Panc1 (cell line): ENCODE data around the gene RAD1. TPM values are rescaled to one million over a fixed set of nuclear protein-coding genes. Genes with fewer than 3 reads are reported as not detected.
"Not testable (repeated sequence)": the region's sequence is repeated elsewhere in the genome, so short reads cannot be mapped to it uniquely, and the experiment has no call there.

ENCODE experiments used
- ATAC-seq: fragments of 200-7000 bp; cut with Tn5 transposase; 2 replicates; pipeline ENCODE4 v1.9.1; 2020; ENCODE audit warnings: mild to moderate bottlenecking, moderate library complexity
- BruUV-seq: library from RNA; stranded (reverse); fragments of 400-500 nt; replicated peaks from 2 replicates; lab custom pipeline; 2021; lab: Mats Ljungman, UMichigan
- CTCF ChIA-PET: fragments of 300-600 bp; sonication (Branson Sonifier 250); formaldehyde crosslinking; loops from one replicate; lab custom pipeline; 2022; ENCODE audit warnings: antibody characterized with exemption; lab: Charles Lee
- POLR2A ChIA-PET: fragments of 300-600 bp; sonication (Branson Sonifier 250); formaldehyde crosslinking; loops from one replicate; lab custom pipeline; 2022; ENCODE audit warnings: antibody characterized with exemption; lab: Charles Lee
- DNase-seq: peaks from one replicate; pipeline ENCODE4 v3.0.0-alpha.2; 2010; ENCODE audit warnings: low read depth, low spot score
- H3K27ac ChIP-seq: 2 replicates; pipeline ENCODE4 v1.5.1; 2011; ENCODE audit warnings: mild to moderate bottlenecking, low read length, inconsistent platforms
- H3K27me3 ChIP-seq: fragments of 200-500 bp; sonication (Bioruptor generic); 2 replicates; pipeline ENCODE4 v1.6.0; 2014; ENCODE audit warnings: low read length, inconsistent platforms; ENCODE audit not compliant: control insufficient read depth, insufficient read depth
- H3K36me3 ChIP-seq: fragments of 200-500 bp; sonication (Bioruptor generic); 2 replicates; pipeline ENCODE4 v1.5.1; 2014; ENCODE audit warnings: inconsistent platforms, mild to moderate bottlenecking, low read length, moderate library complexity; ENCODE audit not compliant: control insufficient read depth, insufficient read depth
- H3K4me1 ChIP-seq: 2 replicates; pipeline ENCODE4 v1.5.1; 2011; ENCODE audit warnings: inconsistent platforms, mild to moderate bottlenecking, low read length, moderate library complexity; ENCODE audit not compliant: control insufficient read depth, insufficient read depth
- H3K4me3 ChIP-seq, 2 experiments: 2 replicates each; pipeline ENCODE4 v1.5.1; 2011 to 2012; ENCODE audit warnings: low read depth in 2 of 2, low read length in 2 of 2, mild to moderate bottlenecking in 2 of 2, inconsistent platforms in 1 of 2, moderate library complexity in 1 of 2
- H3K9me3 ChIP-seq: fragments of 200-500 bp; sonication (Bioruptor generic); 2 replicates; pipeline ENCODE4 v1.5.1; 2014; ENCODE audit warnings: low read depth, mild to moderate bottlenecking, inconsistent platforms, low read length, moderate library complexity; ENCODE audit not compliant: control insufficient read depth, insufficient read depth
- CTCF ChIP-seq: fragments of 450-650 bp; IDR thresholded peaks from 2 replicates; pipeline ENCODE4 v1.5.1; 2017; ENCODE audit warnings: mild to moderate bottlenecking
- POLR2AphosphoS5 ChIP-seq: IDR thresholded peaks from 2 replicates; pipeline ENCODE4 v1.6.1; 2012; ENCODE audit warnings: mild to moderate bottlenecking, low read depth, low read length, moderate library complexity
- REST ChIP-seq, 2 experiments: IDR thresholded peaks; 2 replicates each; pipeline ENCODE4 v1.6.1; 2011 to 2012; ENCODE audit warnings: low read depth in 2 of 2, control low read depth in 1 of 2, low read length in 1 of 2, mild to moderate bottlenecking in 1 of 2, moderate library complexity in 1 of 2; ENCODE audit not compliant: insufficient read depth in 1 of 2
- SIN3A ChIP-seq: IDR thresholded peaks from 2 replicates; pipeline ENCODE4 v1.6.1; 2012; ENCODE audit warnings: low read depth, mild to moderate bottlenecking, low read length, moderate library complexity, borderline replicate concordance; ENCODE audit not compliant: insufficient read depth
- TCF7L2 ChIP-seq: IDR thresholded peaks from 2 replicates; pipeline ENCODE4 v1.6.1; 2011; ENCODE audit warnings: mild to moderate bottlenecking, low read depth, low read length, inconsistent platforms
- in situ Hi-C: cut with HindIII; loops from 2 replicates; pipeline ENCODE4 v1.10.0; 2016; ENCODE audit warnings: low sequenced_read_pairs, low pct_unique_long_range_greater_than_20kb
- intact Hi-C: fragments of 100-400 bp; cut with micrococcal nuclease; formaldehyde crosslinking; loops from one replicate; pipeline ENCODE4 v1.10.0; 2022; ENCODE audit not compliant: unreplicated experiment
- total RNA-seq: library from RNA; stranded (reverse); gene quantifications from one replicate; pipeline ENCODE4 v1.2.1, GENCODE V29; 2021; ENCODE audit not compliant: unreplicated experiment

Gene RAD1
- total RNA-seq, 1 experiment from 2014 or later = 31.8 TPM

GRCh38 chr5:34924462-34924765 is 9.1 kb upstream of the RAD1 start:
- intact Hi-C loops (no loop called here), in situ Hi-C loops (no loop called here)
- ChIA-PET POLR2A (no interaction called here), CTCF (no interaction called here)
- Histone ChIP-seq H3K27me3 (no peaks in the 10 kb centered on the region), H3K4me3 (no peak overlapping the region), H3K36me3 (peaks cover 57% of the 10 kb centered on the region), H3K27ac (peak overlapping the region; percentile 76; the same call in 1 of the 2 replicates), H3K4me1 (peaks cover 34% of the 10 kb centered on the region), H3K9me3 (no peaks in the 10 kb centered on the region)
- TF ChIP-seq REST (IDR thresholded peaks at IDR 0.05; ENCODE audit: insufficient read depth in 1 of 2, low read depth in 2 of 2, low read length in 1 of 2) (no peak), SIN3A (no peak), CTCF (no peak), POLR2AphosphoS5 (no peak), TCF7L2 (no peak)
- BruUV-seq = no TSS peak
- ATAC-seq (no peak), DNase-seq (no peak)

- no TSS peak for BruUV-seq
- intact Hi-C loops (no loop called here), in situ Hi-C loops (no loop called here)
- Histone ChIP-seq H3K4me1 (peaks cover 33% of the 10 kb centered on the region), H3K4me3 (no peak overlapping the region), H3K36me3 (peaks cover 61% of the 10 kb centered on the region), H3K9me3 (no peaks in the 10 kb centered on the region), H3K27ac (peak overlapping the region; percentile 76), H3K27me3 (no peaks in the 10 kb centered on the region)
- DNase-seq (peak; percentile 88), ATAC-seq (peak; percentile 95)
- CTCF ChIA-PET = no interaction called here
- POLR2A ChIA-PET = no interaction called here
- no peak for TF ChIP-seq SIN3A
- peak; percentile 29; the same call in 1 of the 2 replicates for TF ChIP-seq POLR2AphosphoS5
- TF ChIP-seq REST (IDR thresholded peaks at IDR 0.05; ENCODE audit: insufficient read depth in 1 of 2, low read depth in 2 of 2, low read length in 1 of 2) = no peak
- no peak for TF ChIP-seq TCF7L2
- TF ChIP-seq CTCF = no peak
Observed at GRCh38 chr5:34923694-34924461, 8.6 kb upstream of the RAD1 start.

GRCh38 chr5:34923256-34923655 is 8.0 kb upstream of the RAD1 start:
- DNase-seq, BruUV-seq, H3K27me3 ChIP-seq, H3K4me3 ChIP-seq, H3K9me3 ChIP-seq, in situ Hi-C loops, POLR2A ChIA-PET, CTCF ChIA-PET, intact Hi-C loops: not testable (repeated sequence)
- Histone ChIP-seq H3K27ac (peak overlapping the region; percentile 76), H3K36me3 (peaks cover 61% of the 10 kb centered on the region), H3K4me1 (peaks cover 27% of the 10 kb centered on the region)
- ATAC-seq = peak; percentile 42
